Endothelial cell of umbilical vein (primary cell): ENCODE results near the gene GMPPA. TPM values are rescaled to one million over a fixed set of nuclear protein-coding genes. Genes with fewer than 3 reads are reported as not detected.
A peak's percentile ranks its signal among the peaks of the same experiment; 100 is the strongest.

ENCODE experiments used
- BruUV-seq: library from RNA; stranded (reverse); fragments of 400-500 nt; replicated peaks from 2 replicates; lab custom pipeline; 2021; lab: Mats Ljungman, UMichigan
- CTCF ChIA-PET: fragments of 300-600, 350-600 bp; sonication (Branson Sonifier 250); formaldehyde crosslinking; loops from one replicate; lab custom pipeline; 2021; ENCODE audit warnings: antibody characterized with exemption, inconsistent platforms; lab: Charles Lee
- POLR2A ChIA-PET: fragments of 300-600, 350-600 bp; sonication (Branson Sonifier 250); formaldehyde crosslinking; loops from one replicate; lab custom pipeline; 2021; ENCODE audit warnings: antibody characterized with exemption, inconsistent platforms; lab: Charles Lee
- DNase-seq: peaks from one replicate; pipeline ENCODE4 v3.0.0-alpha.2; 2011; ENCODE audit warnings: low read depth, low spot score
- FAIRE-seq: peaks from 2 replicates; lab custom pipeline; 2011; peaks lifted over from hg19 to GRCh38; lab: Jason Lieb, UNC
- H2AFZ ChIP-seq: 2 replicates; pipeline ENCODE4 v1.6.0; 2012; ENCODE audit warnings: low read depth, low read length, control low read depth, inconsistent platforms
- H3K27ac ChIP-seq: 2 replicates; pipeline ENCODE4 v1.5.1; 2011; ENCODE audit warnings: low read depth, mild to moderate bottlenecking, control low read depth, low read length, moderate library complexity; ENCODE audit not compliant: insufficient read depth
- H3K27me3 ChIP-seq, 2 experiments: 2 replicates each; pipeline versions ENCODE4 v1.6.0 to v1.6.1; 2011; ENCODE audit warnings: low read length in 2 of 2, mixed read lengths in 1 of 2; ENCODE audit not compliant: control insufficient read depth in 2 of 2, insufficient read depth in 2 of 2
- H3K36me3 ChIP-seq, 2 experiments: 2 replicates in 1 of 2; 3 replicates in 1 of 2; pipeline ENCODE4 v1.5.1; 2011; ENCODE audit warnings: low read length in 2 of 2, mild to moderate bottlenecking in 1 of 2, moderate library complexity in 1 of 2; ENCODE audit not compliant: control insufficient read depth in 2 of 2, insufficient read depth in 2 of 2; ENCODE audit errors: extremely low read depth in 1 of 2
- H3K4me1 ChIP-seq: 3 replicates; pipeline ENCODE4 v1.5.1; 2011; ENCODE audit warnings: mild to moderate bottlenecking, low read length; ENCODE audit not compliant: control insufficient read depth, insufficient read depth; ENCODE audit errors: extremely low read depth
- H3K4me2 ChIP-seq: 2 replicates; pipeline ENCODE4 v1.6.1; 2011; ENCODE audit warnings: low read length, control low read depth, mixed read lengths; ENCODE audit not compliant: insufficient read depth
- H3K4me3 ChIP-seq, 3 experiments: fragments of 200-600 bp in 1 of 3; sonication (generic), shearing (Covaris generic) in 1 of 3; replicated peaks in 1 of 3; 2 replicates each; pipeline ENCODE4 v1.5.1; 2011 to 2016; ENCODE audit warnings: control low read depth in 3 of 3, low read length in 3 of 3, mild to moderate bottlenecking in 2 of 3, inconsistent platforms in 1 of 3, low read depth in 1 of 3, moderate library complexity in 1 of 3; ENCODE audit not compliant: insufficient read depth in 1 of 3
- H3K79me2 ChIP-seq: 2 replicates; pipeline ENCODE4 v1.6.0; 2012; ENCODE audit warnings: low read length, inconsistent platforms; ENCODE audit not compliant: control insufficient read depth, insufficient read depth
- H3K9ac ChIP-seq: replicated peaks from 2 replicates; pipeline ENCODE3; 2011; ENCODE audit warnings: low read length, control low read depth; ENCODE audit not compliant: insufficient read depth; ENCODE audit errors: extremely low read depth
- H3K9me1 ChIP-seq: replicated peaks from 3 replicates; pipeline ENCODE4 v1.6.0; 2011; ENCODE audit warnings: mild to moderate bottlenecking, low read length; ENCODE audit not compliant: control insufficient read depth, insufficient read depth; ENCODE audit errors: extremely low read depth
- H3K9me3 ChIP-seq: replicated peaks from 2 replicates; pipeline ENCODE4 v1.5.1; 2012; ENCODE audit warnings: low read length, inconsistent platforms; ENCODE audit not compliant: control insufficient read depth, insufficient read depth
- H4K20me1 ChIP-seq: replicated peaks from 2 replicates; pipeline ENCODE3; 2011; ENCODE audit warnings: mild to moderate bottlenecking, low read length; ENCODE audit not compliant: control insufficient read depth, insufficient read depth; ENCODE audit errors: extremely low read depth
- FOS ChIP-seq: IDR thresholded peaks from 2 replicates; pipeline ENCODE4 v1.6.1; 2011; ENCODE audit warnings: mild to moderate bottlenecking, low read length, moderate library complexity, borderline replicate concordance; ENCODE audit not compliant: insufficient read depth
- POLR2A ChIP-seq: IDR thresholded peaks from 2 replicates; pipeline ENCODE4 v1.6.1; 2012; ENCODE audit warnings: low read depth, mild to moderate bottlenecking, control low read depth, low read length
- POLR2AphosphoS5 ChIP-seq: IDR thresholded peaks from 2 replicates; pipeline ENCODE4 v1.6.1; 2012; ENCODE audit warnings: low read depth, mild to moderate bottlenecking, control low read depth, low read length, moderate library complexity; ENCODE audit not compliant: insufficient read depth
- dilution Hi-C: fragments of 300-500 bp; cut with MboI; formaldehyde crosslinking; loops from one replicate; pipeline ENCODE4 v1.15.0; 2019; ENCODE audit warnings: low sequenced_read_pairs; ENCODE audit not compliant: extremely low pct_ligation_motif_present
- intact Hi-C: fragments of 100-400 bp; cut with micrococcal nuclease; formaldehyde crosslinking; loops from one replicate; pipeline ENCODE4 v1.10.0; 2022
- polyA plus RNA-seq, 4 experiments: library from polyadenylated mRNA; depleted of rRNA in 3 of 4; stranded (reverse) in 3 of 4; unstranded in 1 of 4; fragments of >200 nt; gene quantifications; 2 replicates each; pipeline versions ENCODE4 v1.2.1 to v1.2.3, GENCODE V29; 2011 to 2012; ENCODE audit warnings: missing spikeins in 1 of 4
- total RNA-seq: library from RNA; stranded (reverse); gene quantifications from 2 replicates; pipeline ENCODE4 v1.2.3, GENCODE V29; 2021
- TF ChIP-seq, protein P1 (sequence below), 2 donors: IDR thresholded peaks; 1 replicate in 1 of 2; 2 replicates in 1 of 2; pipeline ENCODE4 v1.5.1; 2011; ENCODE audit warnings: low read length in 2 of 2, mild to moderate bottlenecking in 2 of 2, moderate library complexity in 2 of 2, control low read depth in 1 of 2, inconsistent platforms in 1 of 2, low read depth in 1 of 2; ENCODE audit not compliant: insufficient read depth in 1 of 2; ENCODE audit errors: extremely low read depth in 1 of 2

The GMPPA gene
- total and polyA plus RNA-seq, 2 donors (not counting 3 experiments of a cell fraction or from before 2014, with no cell fraction given): 39.1 to 104 TPM

DNA sequence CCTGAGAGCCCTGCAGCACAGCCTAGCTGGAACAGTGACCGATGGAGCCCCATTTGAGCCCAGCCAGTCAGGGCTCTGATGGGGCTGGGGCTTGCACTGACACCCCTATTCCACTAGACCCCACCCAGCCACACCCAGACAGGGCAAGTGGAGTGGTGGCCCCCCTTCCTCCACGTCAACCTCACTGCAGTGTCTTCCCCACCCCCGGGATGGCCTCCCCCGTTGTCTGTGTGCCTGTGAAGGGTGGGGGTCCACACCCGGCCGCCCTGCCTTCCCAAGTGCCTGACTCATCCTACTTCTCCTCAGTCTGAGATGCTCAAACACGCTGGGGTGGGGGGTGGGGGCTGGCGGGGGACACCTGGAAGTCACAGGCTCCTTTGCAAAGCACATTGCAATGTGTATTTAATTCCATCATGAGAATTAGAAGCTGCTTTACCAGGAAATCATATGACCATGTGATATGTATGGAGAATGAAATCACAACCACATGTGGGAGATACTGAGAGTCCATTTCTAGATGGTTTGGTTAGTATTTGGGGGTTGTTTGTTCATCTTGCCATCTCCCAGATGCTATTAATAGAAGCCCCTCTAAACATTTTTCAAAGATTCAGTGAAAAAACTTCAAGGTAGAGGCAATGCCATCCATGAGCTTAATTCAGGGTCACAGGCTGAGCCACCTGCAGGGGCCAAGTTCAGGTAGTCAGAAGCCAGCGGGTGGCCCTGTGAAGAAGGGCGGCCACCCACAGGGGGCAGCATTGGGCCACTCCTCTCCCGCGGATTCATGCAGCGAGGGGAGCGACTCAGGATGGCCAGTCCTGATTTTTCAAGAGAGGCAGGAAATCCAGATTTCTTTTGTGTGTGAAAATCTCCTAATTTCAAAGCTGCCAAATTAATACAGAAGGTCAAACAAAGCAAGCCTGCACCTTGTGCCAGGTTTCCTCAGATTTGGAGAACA, 22.7 kb upstream of the GMPPA start:
- peak; percentile 85 for FAIRE-seq
- H3K79me2 ChIP-seq: no peaks in the 10 kb centered on the region
- intact Hi-C loops (loop anchor here (1.0 to 2.0 kb wide), 6 partner anchors 17 to 166 kb away; partner anchors contain the start of gene GMPPA), dilution Hi-C loops (no loop called here)
- POLR2A ChIA-PET: no interaction called here
- H4K20me1 ChIP-seq: no peaks in the 10 kb centered on the region
- TF ChIP-seq, protein P1, sequence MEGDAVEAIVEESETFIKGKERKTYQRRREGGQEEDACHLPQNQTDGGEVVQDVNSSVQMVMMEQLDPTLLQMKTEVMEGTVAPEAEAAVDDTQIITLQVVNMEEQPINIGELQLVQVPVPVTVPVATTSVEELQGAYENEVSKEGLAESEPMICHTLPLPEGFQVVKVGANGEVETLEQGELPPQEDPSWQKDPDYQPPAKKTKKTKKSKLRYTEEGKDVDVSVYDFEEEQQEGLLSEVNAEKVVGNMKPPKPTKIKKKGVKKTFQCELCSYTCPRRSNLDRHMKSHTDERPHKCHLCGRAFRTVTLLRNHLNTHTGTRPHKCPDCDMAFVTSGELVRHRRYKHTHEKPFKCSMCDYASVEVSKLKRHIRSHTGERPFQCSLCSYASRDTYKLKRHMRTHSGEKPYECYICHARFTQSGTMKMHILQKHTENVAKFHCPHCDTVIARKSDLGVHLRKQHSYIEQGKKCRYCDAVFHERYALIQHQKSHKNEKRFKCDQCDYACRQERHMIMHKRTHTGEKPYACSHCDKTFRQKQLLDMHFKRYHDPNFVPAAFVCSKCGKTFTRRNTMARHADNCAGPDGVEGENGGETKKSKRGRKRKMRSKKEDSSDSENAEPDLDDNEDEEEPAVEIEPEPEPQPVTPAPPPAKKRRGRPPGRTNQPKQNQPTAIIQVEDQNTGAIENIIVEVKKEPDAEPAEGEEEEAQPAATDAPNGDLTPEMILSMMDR (IDR thresholded peaks at IDR 0.05; ENCODE audit: extremely low read depth in 1 of 2, insufficient read depth in 1 of 2, low read depth in 1 of 2, low read length in 2 of 2): peak; percentile 80 to 91
- no peak for TF ChIP-seq POLR2A
- TF ChIP-seq FOS: no peak
- no peak for TF ChIP-seq POLR2AphosphoS5
- CTCF ChIA-PET: interaction anchor here (1.0 to 7.0 kb wide), 8 partner anchors 11 to 85 kb away, joined by 3 to 115 read pairs (median 6); no protein-coding TSS in a partner anchor
- no peak overlapping the region for H2AFZ ChIP-seq
- no peak overlapping the region for H3K4me3 ChIP-seq
- peak; percentile 45 for DNase-seq
- H3K9ac ChIP-seq: no peak overlapping the region
- no peaks in the 10 kb centered on the region for H3K9me3 ChIP-seq
- no peak overlapping the region for H3K27ac ChIP-seq
- H3K4me1 ChIP-seq: no peaks in the 10 kb centered on the region
- no peak overlapping the region for H3K4me2 ChIP-seq
- no peaks in the 10 kb centered on the region for H3K9me1 ChIP-seq
- no peaks in the 10 kb centered on the region for H3K36me3 ChIP-seq
- no TSS peak for BruUV-seq
- H3K27me3 ChIP-seq: peaks cover 0 to 2% of the 10 kb centered on the region in 2 experiments
